DOHH2 (cell line): ENCODE data around the gene CPEB1.

Experiments used
- EZH2phosphoT487 ChIP-seq: fragments of 200-600 bp; sonication (generic); IDR thresholded peaks from 2 replicates; pipeline ENCODE4 v1.6.1; 2017; ENCODE audit warnings: borderline replicate concordance, mild to moderate bottlenecking, antibody characterized with exemption, low read length, moderate library complexity, mixed read lengths
- TF ChIP-seq, protein P1 (sequence below): fragments of 200-600 bp; sonication (generic); IDR thresholded peaks from one replicate; pipeline ENCODE4 v1.5.1; 2014; ENCODE audit warnings: antibody characterized with exemption, mild to moderate bottlenecking, low read depth, low read length; ENCODE audit not compliant: poor library complexity, severe bottlenecking

DNA sequence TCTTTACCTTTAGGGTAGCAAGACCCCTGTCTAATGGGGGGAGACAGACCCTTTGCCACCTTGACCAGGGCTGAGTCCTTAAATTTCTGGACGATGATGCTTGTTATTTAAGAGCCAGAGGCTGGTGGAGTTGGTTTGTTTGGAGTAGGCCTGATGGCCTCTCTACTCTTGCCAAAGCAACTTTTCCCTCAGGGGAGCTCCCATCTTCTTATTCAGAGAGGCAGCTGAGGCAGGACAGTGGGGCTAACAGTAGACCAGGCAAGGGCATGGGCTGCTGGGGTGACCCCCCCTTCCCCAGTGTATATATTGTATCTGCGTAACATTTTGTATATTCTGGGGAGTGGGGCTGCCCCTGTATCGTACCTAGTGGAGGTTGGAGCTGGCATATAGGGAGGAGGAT, 117.2 kb downstream of the CPEB1 start:
- TF ChIP-seq, protein P1, sequence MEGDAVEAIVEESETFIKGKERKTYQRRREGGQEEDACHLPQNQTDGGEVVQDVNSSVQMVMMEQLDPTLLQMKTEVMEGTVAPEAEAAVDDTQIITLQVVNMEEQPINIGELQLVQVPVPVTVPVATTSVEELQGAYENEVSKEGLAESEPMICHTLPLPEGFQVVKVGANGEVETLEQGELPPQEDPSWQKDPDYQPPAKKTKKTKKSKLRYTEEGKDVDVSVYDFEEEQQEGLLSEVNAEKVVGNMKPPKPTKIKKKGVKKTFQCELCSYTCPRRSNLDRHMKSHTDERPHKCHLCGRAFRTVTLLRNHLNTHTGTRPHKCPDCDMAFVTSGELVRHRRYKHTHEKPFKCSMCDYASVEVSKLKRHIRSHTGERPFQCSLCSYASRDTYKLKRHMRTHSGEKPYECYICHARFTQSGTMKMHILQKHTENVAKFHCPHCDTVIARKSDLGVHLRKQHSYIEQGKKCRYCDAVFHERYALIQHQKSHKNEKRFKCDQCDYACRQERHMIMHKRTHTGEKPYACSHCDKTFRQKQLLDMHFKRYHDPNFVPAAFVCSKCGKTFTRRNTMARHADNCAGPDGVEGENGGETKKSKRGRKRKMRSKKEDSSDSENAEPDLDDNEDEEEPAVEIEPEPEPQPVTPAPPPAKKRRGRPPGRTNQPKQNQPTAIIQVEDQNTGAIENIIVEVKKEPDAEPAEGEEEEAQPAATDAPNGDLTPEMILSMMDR = no peak
- no peak for TF ChIP-seq EZH2phosphoT487
